Karpas-422 (cell line): ENCODE measurements around the gene UBE3B. TPM values are rescaled to one million over a fixed set of nuclear protein-coding genes. Genes with fewer than 3 reads are reported as not detected.

ENCODE experiments used
- DNase-seq: peaks from one replicate; pipeline ENCODE4 v3.0.0-alpha.2; 2015
- H2AFZ ChIP-seq: fragments of 200-600 bp; sonication (generic); 2 replicates; pipeline ENCODE4 v1.6.1; 2014; ENCODE audit warnings: antibody characterized with exemption, low read length, mixed read lengths
- H3K27ac ChIP-seq: fragments of 200-600 bp; sonication (generic); 2 replicates; pipeline ENCODE4 v1.5.1; 2014; ENCODE audit warnings: mild to moderate bottlenecking, low read length, moderate library complexity
- H3K27me3 ChIP-seq: fragments of 200-600 bp; sonication (generic); 2 replicates; pipeline ENCODE4 v1.6.1; 2014; ENCODE audit warnings: low read length, mixed read lengths
- H3K36me3 ChIP-seq: fragments of 200-600 bp; sonication (generic); 2 replicates; pipeline ENCODE4 v1.6.1; 2014; ENCODE audit warnings: low read length, mixed read lengths; ENCODE audit not compliant: insufficient read depth
- H3K4me1 ChIP-seq: fragments of 200-600 bp; sonication (generic); 2 replicates; pipeline ENCODE4 v1.6.1; 2014; ENCODE audit warnings: mild to moderate bottlenecking, low read length, mixed read lengths
- H3K4me2 ChIP-seq: fragments of 200-600 bp; sonication (generic); 2 replicates; pipeline ENCODE4 v1.6.1; 2014; ENCODE audit warnings: low read length, low read depth, mild to moderate bottlenecking; ENCODE audit not compliant: poor library complexity, severe bottlenecking
- H3K4me3 ChIP-seq: fragments of 200-600 bp; sonication (generic); 2 replicates; pipeline ENCODE4 v1.5.1; 2014; ENCODE audit warnings: mild to moderate bottlenecking, antibody characterized with exemption, low read length, mixed read lengths
- H3K79me2 ChIP-seq: fragments of 200-600 bp; sonication (generic); 2 replicates; pipeline ENCODE4 v1.6.1; 2014; ENCODE audit warnings: mild to moderate bottlenecking, low read length, mixed read lengths
- H3K9ac ChIP-seq: fragments of 200-600 bp; sonication (generic); 2 replicates; pipeline ENCODE4 v1.6.0; 2014; ENCODE audit warnings: low read length
- H3K9me2 ChIP-seq: fragments of 200-600 bp; sonication (generic), shearing (Covaris generic); replicated peaks from 2 replicates; pipeline ENCODE4 v1.6.0; 2014; ENCODE audit warnings: mild to moderate bottlenecking, low read length, moderate library complexity; ENCODE audit not compliant: insufficient read depth
- H3K9me3 ChIP-seq: fragments of 300-700, 200-600 bp; sonication (generic); 2 replicates; pipeline ENCODE4 v1.6.1; 2014; ENCODE audit warnings: low read length, mixed read lengths
- H4K20me1 ChIP-seq: fragments of 200-600 bp; sonication (generic); 2 replicates; pipeline ENCODE4 v1.6.1; 2014; ENCODE audit warnings: mild to moderate bottlenecking, antibody characterized with exemption, low read length, low read depth; ENCODE audit not compliant: insufficient read depth
- total RNA-seq: library from RNA; depleted of rRNA; stranded (reverse); fragments of >200 nt; shearing (Covaris generic); gene quantifications from 2 replicates; pipeline ENCODE4 v1.2.3, GENCODE V29; 2014; ENCODE audit warnings: low replicate concordance

Gene UBE3B
- total RNA-seq, 1 experiment from 2014 or later, result 23.7 TPM

- Histone ChIP-seq H3K4me3 (no peak overlapping the region), H3K27ac (no peak overlapping the region), H3K9me2 (no peaks in the 10 kb centered on the region), H3K27me3 (no peaks in the 10 kb centered on the region), H3K4me1 (no peaks in the 10 kb centered on the region), H2AFZ (no peak overlapping the region), H4K20me1 (no peaks in the 10 kb centered on the region), H3K9me3 (no peaks in the 10 kb centered on the region), H3K79me2 (no peaks in the 10 kb centered on the region), H3K9ac (no peak overlapping the region), H3K36me3 (peaks cover 3% of the 10 kb centered on the region; the same call in 1 of the 2 replicates), H3K4me2 (no peak overlapping the region)
- no peak for DNase-seq
Measured at GRCh38 chr12:109534456-109534855, 57.0 kb downstream of the UBE3B start.

GRCh38 chr12:109535231-109535862 lies 57.9 kb downstream of the UBE3B start:
- Histone ChIP-seq H3K36me3 (peaks cover 3% of the 10 kb centered on the region; the same call in 1 of the 2 replicates), H3K9ac (no peak overlapping the region), H3K9me2 (no peaks in the 10 kb centered on the region), H3K27ac (no peak overlapping the region), H3K79me2 (no peaks in the 10 kb centered on the region), H4K20me1 (no peaks in the 10 kb centered on the region), H3K4me3 (no peak overlapping the region), H3K9me3 (no peaks in the 10 kb centered on the region), H3K4me2 (no peak overlapping the region), H3K27me3 (no peaks in the 10 kb centered on the region), H3K4me1 (no peaks in the 10 kb centered on the region), H2AFZ (no peak overlapping the region)
- no peak for DNase-seq

- H3K27me3 ChIP-seq, result no peaks in the 10 kb centered on the region
- no peaks in the 10 kb centered on the region for H3K79me2 ChIP-seq
- H2AFZ ChIP-seq, result no peak overlapping the region
- no peaks in the 10 kb centered on the region for H3K4me1 ChIP-seq
- DNase-seq, result no peak
- H3K4me2 ChIP-seq, result no peak overlapping the region
- H4K20me1 ChIP-seq, result no peaks in the 10 kb centered on the region
- no peaks in the 10 kb centered on the region for H3K9me3 ChIP-seq
- H3K27ac ChIP-seq, result no peak overlapping the region
- H3K9ac ChIP-seq, result no peak overlapping the region
- no peak overlapping the region for H3K4me3 ChIP-seq
- no peaks in the 10 kb centered on the region for H3K9me2 ChIP-seq
- peaks cover 3% of the 10 kb centered on the region; the same call in 1 of the 2 replicates for H3K36me3 ChIP-seq
Measured at GRCh38 chr12:109535863-109536250, 58.4 kb downstream of the UBE3B start.

- H3K9ac ChIP-seq, result no peak overlapping the region
- no peaks in the 10 kb centered on the region for H3K9me3 ChIP-seq
- no peaks in the 10 kb centered on the region for H4K20me1 ChIP-seq
- H3K79me2 ChIP-seq, result no peaks in the 10 kb centered on the region
- H2AFZ ChIP-seq, result no peak overlapping the region
- H3K27ac ChIP-seq, result no peak overlapping the region
- no peaks in the 10 kb centered on the region for H3K4me1 ChIP-seq
- H3K27me3 ChIP-seq, result no peaks in the 10 kb centered on the region
- H3K4me2 ChIP-seq, result no peak overlapping the region
- H3K9me2 ChIP-seq, result no peaks in the 10 kb centered on the region
- DNase-seq, result no peak
- H3K36me3 ChIP-seq, result no peaks in the 10 kb centered on the region
- no peak overlapping the region for H3K4me3 ChIP-seq
Measured at GRCh38 chr12:109537136-109537535, 59.7 kb downstream of the UBE3B start.

GRCh38 chr12:109538191-109538863 lies 60.9 kb downstream of the UBE3B start:
- no peaks in the 10 kb centered on the region for H4K20me1 ChIP-seq
- no peak for DNase-seq
- no peak overlapping the region for H2AFZ ChIP-seq
- H3K4me3 ChIP-seq, result no peak overlapping the region
- H3K79me2 ChIP-seq, result no peaks in the 10 kb centered on the region
- H3K9me2 ChIP-seq, result no peaks in the 10 kb centered on the region
- H3K36me3 ChIP-seq, result no peaks in the 10 kb centered on the region
- no peak overlapping the region for H3K4me2 ChIP-seq
- H3K9ac ChIP-seq, result no peak overlapping the region
- no peak overlapping the region for H3K27ac ChIP-seq
- no peaks in the 10 kb centered on the region for H3K4me1 ChIP-seq
- no peaks in the 10 kb centered on the region for H3K27me3 ChIP-seq
- H3K9me3 ChIP-seq, result no peaks in the 10 kb centered on the region

- Histone ChIP-seq H3K36me3 (no peaks in the 10 kb centered on the region), H3K27ac (no peak overlapping the region), H3K9me2 (no peaks in the 10 kb centered on the region), H3K9me3 (no peaks in the 10 kb centered on the region), H3K9ac (no peak overlapping the region), H4K20me1 (no peaks in the 10 kb centered on the region), H3K4me3 (no peak overlapping the region), H3K79me2 (no peaks in the 10 kb centered on the region), H3K27me3 (no peaks in the 10 kb centered on the region), H3K4me1 (no peaks in the 10 kb centered on the region), H3K4me2 (no peak overlapping the region), H2AFZ (no peak overlapping the region)
- DNase-seq, result no peak
Measured at GRCh38 chr12:109539508-109539907, 62.1 kb downstream of the UBE3B start.

- Histone ChIP-seq H3K9me2 (no peaks in the 10 kb centered on the region), H3K27me3 (no peaks in the 10 kb centered on the region), H3K9ac (no peak overlapping the region), H3K79me2 (no peaks in the 10 kb centered on the region), H4K20me1 (no peaks in the 10 kb centered on the region), H3K4me3 (no peak overlapping the region), H3K9me3 (no peaks in the 10 kb centered on the region), H2AFZ (no peak overlapping the region), H3K36me3 (no peaks in the 10 kb centered on the region), H3K4me2 (no peak overlapping the region), H3K27ac (no peak overlapping the region), H3K4me1 (no peaks in the 10 kb centered on the region)
- DNase-seq, result no peak
Measured at GRCh38 chr12:109540526-109541412, 63.3 kb downstream of the UBE3B start.

- Histone ChIP-seq H3K9me2 (no peaks in the 10 kb centered on the region), H4K20me1 (no peaks in the 10 kb centered on the region), H3K9me3 (no peaks in the 10 kb centered on the region), H2AFZ (no peak overlapping the region), H3K4me1 (no peaks in the 10 kb centered on the region), H3K79me2 (no peaks in the 10 kb centered on the region), H3K27me3 (no peaks in the 10 kb centered on the region), H3K9ac (no peak overlapping the region), H3K27ac (no peak overlapping the region), H3K4me3 (no peak overlapping the region), H3K36me3 (no peaks in the 10 kb centered on the region), H3K4me2 (no peak overlapping the region)
- no peak for DNase-seq
Measured at GRCh38 chr12:109541413-109541726, 63.9 kb downstream of the UBE3B start.
